Measurements from ENCODE around the gene LMF1.

GRCh38 chr16:906296-906695, 64.5 kb downstream of the LMF1 start:
- TF ChIP-seq CTCF (conservative IDR thresholded peaks at IDR 0.05 in 1 of 2, IDR thresholded peaks at IDR 0.05 in 1 of 2; ENCODE audit: extremely low read depth in 1 of 2, insufficient read depth in 1 of 2, low read depth in 1 of 2, low read length in 2 of 2) (no peak), EZH2 (IDR thresholded peaks at IDR 0.05; ENCODE audit: borderline replicate concordance, low read length) (no peak)

Measured in mammary epithelial cell (primary cell).